DOHH2 (cell line): ENCODE results near the gene MCAT.

Experiments
- H3F3A ChIP-seq: fragments of 200-600 bp; sonication (generic), shearing (Covaris generic); 2 replicates; pipeline ENCODE4 v1.6.0; 2016; ENCODE audit warnings: antibody characterized with exemption, mild to moderate bottlenecking; ENCODE audit not compliant: control insufficient read depth, insufficient read depth
- H3K27ac ChIP-seq: fragments of 200-600 bp; sonication (generic); 2 replicates; pipeline ENCODE4 v1.5.1; 2014; ENCODE audit warnings: low read depth, mild to moderate bottlenecking, low read length, moderate library complexity
- H3K27me3 ChIP-seq: fragments of 200-600 bp; sonication (generic); 2 replicates; pipeline ENCODE4 v1.6.1; 2014; ENCODE audit warnings: mild to moderate bottlenecking, low read length, mixed read lengths; ENCODE audit not compliant: control insufficient read depth
- H3K36me3 ChIP-seq: fragments of 200-600 bp; sonication (generic); 2 replicates; pipeline ENCODE4 v1.6.1; 2014; ENCODE audit warnings: mild to moderate bottlenecking, low read length, moderate library complexity, mixed read lengths; ENCODE audit not compliant: control insufficient read depth
- H3K4me1 ChIP-seq: fragments of 200-600 bp; sonication (generic); 2 replicates; pipeline ENCODE4 v1.6.1; 2014; ENCODE audit warnings: mild to moderate bottlenecking, low read length, mixed read lengths; ENCODE audit not compliant: control insufficient read depth
- H3K4me2 ChIP-seq: fragments of 200-600 bp; sonication (generic); 2 replicates; pipeline ENCODE4 v1.6.0; 2014; ENCODE audit warnings: mild to moderate bottlenecking, low read length, moderate library complexity
- H3K4me3 ChIP-seq: fragments of 200-600 bp; sonication (generic); 2 replicates; pipeline ENCODE4 v1.5.1; 2014; ENCODE audit warnings: mild to moderate bottlenecking, low read length, mixed read lengths
- H3K79me2 ChIP-seq: fragments of 200-600 bp; sonication (generic); 2 replicates; pipeline ENCODE4 v1.6.1; 2014; ENCODE audit warnings: mild to moderate bottlenecking, low read length, mixed read lengths; ENCODE audit not compliant: control insufficient read depth
- H3K9me2 ChIP-seq: fragments of 200-600 bp; sonication (generic); replicated peaks from 2 replicates; pipeline ENCODE4 v1.6.1; 2014; ENCODE audit warnings: mild to moderate bottlenecking, low read length, mixed read lengths; ENCODE audit not compliant: control insufficient read depth
- H3K9me3 ChIP-seq: fragments of 200-600 bp; sonication (generic); 2 replicates; pipeline ENCODE4 v1.6.1; 2014; ENCODE audit warnings: antibody characterized with exemption, low read length, mixed read lengths; ENCODE audit not compliant: control insufficient read depth, insufficient read depth
- H4K20me1 ChIP-seq: fragments of 200-600 bp; sonication (generic); 2 replicates; pipeline ENCODE4 v1.6.0; 2014; ENCODE audit warnings: low read depth, mild to moderate bottlenecking, antibody characterized with exemption, low read length, moderate library complexity; ENCODE audit not compliant: control insufficient read depth, insufficient read depth
- EZH2phosphoT487 ChIP-seq: fragments of 200-600 bp; sonication (generic); IDR thresholded peaks from 2 replicates; pipeline ENCODE4 v1.6.1; 2017; ENCODE audit warnings: borderline replicate concordance, mild to moderate bottlenecking, antibody characterized with exemption, low read length, moderate library complexity, mixed read lengths
- TF ChIP-seq, protein P1 (sequence below): fragments of 200-600 bp; sonication (generic); IDR thresholded peaks from one replicate; pipeline ENCODE4 v1.5.1; 2014; ENCODE audit warnings: antibody characterized with exemption, mild to moderate bottlenecking, low read depth, low read length; ENCODE audit not compliant: poor library complexity, severe bottlenecking

Gene MCAT

DNA sequence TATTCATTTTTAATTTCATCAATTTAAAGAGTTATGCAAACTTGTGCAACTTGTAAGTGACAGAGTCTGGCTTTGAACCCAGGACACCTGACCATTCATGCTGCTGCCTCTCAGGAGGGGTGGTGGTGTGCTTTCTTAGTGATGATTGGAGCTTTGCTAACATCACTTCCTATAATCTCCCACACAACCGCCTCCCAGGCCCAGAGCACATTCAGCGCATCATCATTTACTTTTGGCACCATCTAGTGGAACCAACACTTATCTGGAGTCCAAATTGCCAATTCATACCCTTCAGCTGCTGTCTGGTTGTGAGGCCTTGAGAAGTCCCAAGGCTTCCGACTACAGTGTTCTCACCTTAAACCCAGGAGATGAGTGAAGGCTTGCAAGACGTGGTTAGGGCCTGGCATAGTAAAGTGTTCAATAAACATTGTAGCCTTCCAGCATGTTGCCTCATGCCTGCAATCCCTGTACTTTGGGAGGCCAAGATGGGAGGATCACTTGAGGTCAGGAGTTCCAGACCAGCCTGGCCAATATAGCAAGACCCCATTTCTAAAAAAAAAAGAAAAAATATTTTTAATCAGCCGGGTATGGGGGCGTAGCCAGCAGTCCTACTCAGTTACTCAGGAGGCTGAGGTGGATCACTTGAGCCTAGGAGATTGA, 52.9 kb downstream of the MCAT start:
- no peak overlapping the region for H3K27ac ChIP-seq
- H3K36me3 ChIP-seq: no peaks in the 10 kb centered on the region
- H3F3A ChIP-seq: peaks cover 3% of the 10 kb centered on the region; the same call in 1 of the 2 replicates
- peaks cover 25% of the 10 kb centered on the region for H3K4me1 ChIP-seq
- TF ChIP-seq, protein P1, sequence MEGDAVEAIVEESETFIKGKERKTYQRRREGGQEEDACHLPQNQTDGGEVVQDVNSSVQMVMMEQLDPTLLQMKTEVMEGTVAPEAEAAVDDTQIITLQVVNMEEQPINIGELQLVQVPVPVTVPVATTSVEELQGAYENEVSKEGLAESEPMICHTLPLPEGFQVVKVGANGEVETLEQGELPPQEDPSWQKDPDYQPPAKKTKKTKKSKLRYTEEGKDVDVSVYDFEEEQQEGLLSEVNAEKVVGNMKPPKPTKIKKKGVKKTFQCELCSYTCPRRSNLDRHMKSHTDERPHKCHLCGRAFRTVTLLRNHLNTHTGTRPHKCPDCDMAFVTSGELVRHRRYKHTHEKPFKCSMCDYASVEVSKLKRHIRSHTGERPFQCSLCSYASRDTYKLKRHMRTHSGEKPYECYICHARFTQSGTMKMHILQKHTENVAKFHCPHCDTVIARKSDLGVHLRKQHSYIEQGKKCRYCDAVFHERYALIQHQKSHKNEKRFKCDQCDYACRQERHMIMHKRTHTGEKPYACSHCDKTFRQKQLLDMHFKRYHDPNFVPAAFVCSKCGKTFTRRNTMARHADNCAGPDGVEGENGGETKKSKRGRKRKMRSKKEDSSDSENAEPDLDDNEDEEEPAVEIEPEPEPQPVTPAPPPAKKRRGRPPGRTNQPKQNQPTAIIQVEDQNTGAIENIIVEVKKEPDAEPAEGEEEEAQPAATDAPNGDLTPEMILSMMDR: peak; percentile 52
- no peak for TF ChIP-seq EZH2phosphoT487
- no peaks in the 10 kb centered on the region for H3K9me2 ChIP-seq
- H3K79me2 ChIP-seq: no peaks in the 10 kb centered on the region
- no peak overlapping the region for H3K4me2 ChIP-seq
- H4K20me1 ChIP-seq: no peaks in the 10 kb centered on the region
- no peak overlapping the region for H3K4me3 ChIP-seq
- H3K27me3 ChIP-seq: no peaks in the 10 kb centered on the region
- no peaks in the 10 kb centered on the region for H3K9me3 ChIP-seq

DNA sequence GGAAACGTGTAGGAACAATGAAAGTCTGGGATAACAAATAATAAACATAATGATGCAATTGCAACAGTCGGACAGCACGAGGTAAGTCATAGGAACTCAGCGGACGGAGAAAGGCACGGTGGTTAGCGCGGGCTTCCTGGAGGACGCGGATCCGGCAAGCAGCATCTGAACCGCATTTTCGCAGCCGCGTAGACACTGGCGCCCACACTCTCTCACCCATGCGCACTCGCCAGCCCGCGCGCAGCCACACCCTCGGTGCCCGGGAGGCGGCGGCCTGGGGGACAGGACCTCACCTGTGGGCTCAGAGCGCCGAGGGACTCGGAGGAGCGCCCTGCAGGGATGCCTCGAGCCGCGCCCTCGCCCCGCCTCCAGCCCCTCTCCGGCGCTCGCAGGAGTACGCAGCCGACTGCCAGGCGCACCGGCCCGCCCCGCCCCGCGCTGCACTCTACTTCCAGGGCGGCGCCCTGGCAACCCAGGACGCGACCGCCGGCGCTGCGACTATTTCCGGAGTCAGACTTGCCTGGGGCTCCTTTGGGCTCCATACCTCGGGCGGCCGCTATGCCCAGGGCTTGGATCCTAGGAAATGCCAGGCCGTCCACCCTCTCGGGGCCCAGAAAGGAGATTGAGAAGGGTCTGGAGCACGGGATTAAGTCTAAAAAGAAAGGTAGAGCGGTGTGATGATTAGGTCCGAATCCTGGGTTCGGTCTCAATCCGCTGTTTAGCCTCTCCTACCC, 54.0 kb downstream of the MCAT start, which contains the start of gene TTLL1:
Gene TTLL1 (minus strand): TSS at position 408 of the 734 bp plus-strand sequence. CDS start 13,805 bp downstream, outside the sequence.
- Histone ChIP-seq H3K4me2 (peak within 1 kb of the TSS; percentile 73), H3K27me3 (no peaks in the 10 kb centered on the region), H3K4me1 (peaks cover 22% of the 10 kb centered on the region), H3K4me3 (peak within 1 kb of the TSS; percentile 71), H3K79me2 (no peaks in the 10 kb centered on the region), H3K27ac (no peak within 1 kb of the TSS), H3K36me3 (no peaks in the 10 kb centered on the region), H3K9me2 (no peaks in the 10 kb centered on the region), H3F3A (peaks cover 3% of the 10 kb centered on the region; the same call in 1 of the 2 replicates), H4K20me1 (no peaks in the 10 kb centered on the region), H3K9me3 (no peaks in the 10 kb centered on the region)
- TF ChIP-seq, protein P1: no peak
- no peak for TF ChIP-seq EZH2phosphoT487

DNA sequence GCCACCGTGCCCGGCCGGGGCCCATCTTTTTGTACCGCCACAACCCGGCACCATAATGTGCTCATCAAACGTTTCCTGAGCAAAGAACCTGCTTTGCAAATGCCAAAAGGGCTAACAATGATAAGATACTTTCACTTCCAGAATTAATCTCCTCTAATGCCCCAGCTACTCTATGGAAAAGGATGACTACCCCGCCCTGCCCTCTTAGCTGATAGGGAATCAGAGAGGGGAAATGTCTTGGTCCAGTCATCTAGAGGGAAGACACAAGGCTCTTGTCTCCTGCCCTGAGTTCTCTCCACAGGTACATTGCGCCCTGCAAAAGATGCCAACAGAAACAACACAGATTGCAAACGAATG, 54.6 kb downstream of the MCAT start:
- TF ChIP-seq, protein P1: no peak
- no peak for TF ChIP-seq EZH2phosphoT487
- H3K9me3 ChIP-seq: no peaks in the 10 kb centered on the region
- peaks cover 22% of the 10 kb centered on the region for H3K4me1 ChIP-seq
- H3K4me3 ChIP-seq: peak overlapping the region; percentile 71
- no peaks in the 10 kb centered on the region for H3K9me2 ChIP-seq
- peaks cover 3% of the 10 kb centered on the region; the same call in 1 of the 2 replicates for H3F3A ChIP-seq
- no peaks in the 10 kb centered on the region for H3K79me2 ChIP-seq
- no peaks in the 10 kb centered on the region for H3K27me3 ChIP-seq
- H4K20me1 ChIP-seq: no peaks in the 10 kb centered on the region
- no peak overlapping the region for H3K27ac ChIP-seq
- H3K4me2 ChIP-seq: peak overlapping the region; percentile 73
- H3K36me3 ChIP-seq: no peaks in the 10 kb centered on the region
